PFSK-1 (cell line): ENCODE measurements around the gene AGPAT4.

ENCODE experiments used
- POLR2AphosphoS5 ChIP-seq: IDR thresholded peaks from 2 replicates; pipeline ENCODE4 v1.6.1; 2012; ENCODE audit warnings: low read depth, mild to moderate bottlenecking, control low read depth, low read length, moderate library complexity
- REST ChIP-seq, 2 experiments: IDR thresholded peaks; 2 replicates each; pipeline versions ENCODE4 v1.6.1 to v1.8.0; 2011 to 2012; ENCODE audit warnings: low read depth in 2 of 2, low read length in 2 of 2, control low read depth in 1 of 2, inconsistent platforms in 1 of 2, mild to moderate bottlenecking in 1 of 2, moderate library complexity in 1 of 2; ENCODE audit not compliant: insufficient read depth in 1 of 2
- SIN3A ChIP-seq: IDR thresholded peaks from 2 replicates; pipeline ENCODE4 v1.6.1; 2012; ENCODE audit warnings: mild to moderate bottlenecking, low read length, moderate library complexity, borderline replicate concordance; ENCODE audit not compliant: insufficient read depth
- TAF1 ChIP-seq: IDR thresholded peaks from 2 replicates; pipeline ENCODE4 v1.6.1; 2012; ENCODE audit warnings: low read length, control low read depth, borderline replicate concordance; ENCODE audit not compliant: insufficient read depth

- TF ChIP-seq POLR2AphosphoS5 (no peak), REST (IDR thresholded peaks at IDR 0.05; ENCODE audit: insufficient read depth in 1 of 2, low read depth in 2 of 2, low read length in 2 of 2) (no peak), TAF1 (no peak), SIN3A (no peak)
Observed at GRCh38 chr6:161191671-161192070, 82.2 kb downstream of the AGPAT4 start.
